T-helper 2 cell treated with Interferon-gamma antibody and Interleukin-4, amounts not matched to agents 5 μg/mL and 100 μg/mL, for 36 hours (primary cell): Measurements from ENCODE around the gene CCDC197.

Experiments used
- DNase-seq: peaks from one replicate; pipeline ENCODE4 v3.0.0; 2021; ENCODE audit warnings: low spot score
- H3K27ac Mint-ChIP-seq: one replicate; pipeline ENCODE4 v1.8.0; 2021; ENCODE audit warnings: mild to moderate bottlenecking, mixed read lengths
- H3K27me3 Mint-ChIP-seq: one replicate; pipeline ENCODE4 v1.8.0; 2021; ENCODE audit warnings: low read depth, mixed read lengths
- H3K36me3 Mint-ChIP-seq: one replicate; pipeline ENCODE4 v1.8.0; 2021; ENCODE audit warnings: low read depth, mixed read lengths
- H3K4me1 Mint-ChIP-seq: one replicate; pipeline ENCODE4 v1.8.0; 2021; ENCODE audit warnings: low read depth, mixed read lengths
- H3K4me3 Mint-ChIP-seq: one replicate; pipeline ENCODE4 v1.8.0; 2022; ENCODE audit warnings: mild to moderate bottlenecking, moderate library complexity, mixed read lengths
- H3K9me3 Mint-ChIP-seq: one replicate; pipeline ENCODE4 v1.8.0; 2021; ENCODE audit warnings: mixed read lengths

The CCDC197 gene

GRCh38 chr14:93993382-93993781, 3.7 kb upstream of the CCDC197 start:
- Mint-ChIP-seq H3K27me3 (no peaks in the 10 kb centered on the region), H3K36me3 (no peaks in the 10 kb centered on the region), H3K9me3 (no peaks in the 10 kb centered on the region), H3K4me3 (no peak overlapping the region), H3K27ac (peak overlapping the region; percentile 21), H3K4me1 (peaks cover 36% of the 10 kb centered on the region)
- no peak for DNase-seq

GRCh38 chr14:93994919-93995682, 2.0 kb upstream of the CCDC197 start:
- no peaks in the 10 kb centered on the region for H3K9me3 Mint-ChIP-seq
- no peaks in the 10 kb centered on the region for H3K27me3 Mint-ChIP-seq
- H3K27ac Mint-ChIP-seq, result no peak overlapping the region
- no peaks in the 10 kb centered on the region for H3K36me3 Mint-ChIP-seq
- peak; percentile 64 for DNase-seq
- H3K4me3 Mint-ChIP-seq, result no peak overlapping the region
- H3K4me1 Mint-ChIP-seq, result peaks cover 36% of the 10 kb centered on the region

GRCh38 chr14:93996130-93996695, 888 bp upstream of the CCDC197 start:
- H3K9me3 Mint-ChIP-seq, result no peaks in the 10 kb centered on the region
- H3K27ac Mint-ChIP-seq, result no peak overlapping the region
- H3K4me3 Mint-ChIP-seq, result no peak overlapping the region
- DNase-seq, result no peak
- H3K4me1 Mint-ChIP-seq, result peaks cover 36% of the 10 kb centered on the region
- H3K36me3 Mint-ChIP-seq, result no peaks in the 10 kb centered on the region
- no peaks in the 10 kb centered on the region for H3K27me3 Mint-ChIP-seq

GRCh38 chr14:93997916-93998870, 1.1 kb downstream of the CCDC197 start:
- H3K27ac Mint-ChIP-seq, result peak overlapping the region; percentile 26
- DNase-seq, result no peak
- H3K4me3 Mint-ChIP-seq, result no peak overlapping the region
- H3K27me3 Mint-ChIP-seq, result no peaks in the 10 kb centered on the region
- H3K4me1 Mint-ChIP-seq, result peaks cover 40% of the 10 kb centered on the region
- H3K9me3 Mint-ChIP-seq, result no peaks in the 10 kb centered on the region
- H3K36me3 Mint-ChIP-seq, result no peaks in the 10 kb centered on the region

- DNase-seq, result no peak
- H3K4me3 Mint-ChIP-seq, result no peak overlapping the region
- H3K27me3 Mint-ChIP-seq, result no peaks in the 10 kb centered on the region
- peaks cover 37% of the 10 kb centered on the region for H3K4me1 Mint-ChIP-seq
- no peaks in the 10 kb centered on the region for H3K36me3 Mint-ChIP-seq
- H3K27ac Mint-ChIP-seq, result no peak overlapping the region
- H3K9me3 Mint-ChIP-seq, result no peaks in the 10 kb centered on the region
These were observed 1.8 kb downstream of the CCDC197 start for GRCh38 chr14:93998871-93999403.

- no peak for DNase-seq
- Mint-ChIP-seq H3K27ac (peak overlapping the region; percentile 55), H3K36me3 (no peaks in the 10 kb centered on the region), H3K4me3 (no peak overlapping the region), H3K9me3 (no peaks in the 10 kb centered on the region), H3K4me1 (peaks cover 34% of the 10 kb centered on the region), H3K27me3 (no peaks in the 10 kb centered on the region)
These were observed 2.5 kb downstream of the CCDC197 start for GRCh38 chr14:93999573-93999972.

- Mint-ChIP-seq H3K4me1 (peaks cover 31% of the 10 kb centered on the region), H3K4me3 (no peak overlapping the region), H3K27me3 (no peaks in the 10 kb centered on the region), H3K9me3 (no peaks in the 10 kb centered on the region), H3K27ac (peak overlapping the region; percentile 28), H3K36me3 (no peaks in the 10 kb centered on the region)
- no peak for DNase-seq
These were observed 3.2 kb downstream of the CCDC197 start for GRCh38 chr14:94000267-94000666.

GRCh38 chr14:94001016-94001415, 3.9 kb downstream of the CCDC197 start:
- H3K36me3 Mint-ChIP-seq, result no peaks in the 10 kb centered on the region
- H3K27me3 Mint-ChIP-seq, result no peaks in the 10 kb centered on the region
- no peak for DNase-seq
- no peak overlapping the region for H3K27ac Mint-ChIP-seq
- H3K4me3 Mint-ChIP-seq, result no peak overlapping the region
- H3K9me3 Mint-ChIP-seq, result no peaks in the 10 kb centered on the region
- H3K4me1 Mint-ChIP-seq, result peaks cover 27% of the 10 kb centered on the region

- H3K4me3 Mint-ChIP-seq, result peak overlapping the region; percentile 41
- peak overlapping the region; percentile 54 for H3K27ac Mint-ChIP-seq
These were observed 4.6 kb downstream of the CCDC197 start for GRCh38 chr14:94001501-94002396.

GRCh38 chr14:94003397-94003796, 6.3 kb downstream of the CCDC197 start:
- no peak for DNase-seq
- Mint-ChIP-seq H3K36me3 (no peaks in the 10 kb centered on the region), H3K27me3 (no peaks in the 10 kb centered on the region), H3K4me3 (no peak overlapping the region), H3K27ac (no peak overlapping the region), H3K9me3 (no peaks in the 10 kb centered on the region), H3K4me1 (peaks cover 20% of the 10 kb centered on the region)

More at GRCh38 chr14:94001501-94002396, 4.6 kb downstream of the CCDC197 start:
- H3K4me1 Mint-ChIP-seq, result peaks cover 26% of the 10 kb centered on the region
- H3K27me3 Mint-ChIP-seq, result no peaks in the 10 kb centered on the region
- H3K9me3 Mint-ChIP-seq, result no peaks in the 10 kb centered on the region
- DNase-seq, result peak; percentile 59
- H3K36me3 Mint-ChIP-seq, result no peaks in the 10 kb centered on the region

- H3K9me3 Mint-ChIP-seq, result no peaks in the 10 kb centered on the region
- no peak for DNase-seq
- H3K36me3 Mint-ChIP-seq, result no peaks in the 10 kb centered on the region
- no peak overlapping the region for H3K4me3 Mint-ChIP-seq
- no peak overlapping the region for H3K27ac Mint-ChIP-seq
- peaks cover 18% of the 10 kb centered on the region for H3K4me1 Mint-ChIP-seq
- no peaks in the 10 kb centered on the region for H3K27me3 Mint-ChIP-seq
These were observed 6.9 kb downstream of the CCDC197 start for GRCh38 chr14:94004015-94004414.

GRCh38 chr14:94005324-94006073, 8.4 kb downstream of the CCDC197 start:
- Mint-ChIP-seq H3K36me3 (no peaks in the 10 kb centered on the region), H3K4me3 (no peak overlapping the region), H3K27me3 (no peaks in the 10 kb centered on the region), H3K27ac (no peak overlapping the region), H3K4me1 (peaks cover 30% of the 10 kb centered on the region), H3K9me3 (no peaks in the 10 kb centered on the region)
- no peak for DNase-seq
